ENCODE measurements around the gene KRTAP4-1.
"Not testable (repeated sequence)": the region's sequence is repeated elsewhere in the genome, so short reads cannot be mapped to it uniquely, and the experiment has no call there.

Gene KRTAP4-1

DNA sequence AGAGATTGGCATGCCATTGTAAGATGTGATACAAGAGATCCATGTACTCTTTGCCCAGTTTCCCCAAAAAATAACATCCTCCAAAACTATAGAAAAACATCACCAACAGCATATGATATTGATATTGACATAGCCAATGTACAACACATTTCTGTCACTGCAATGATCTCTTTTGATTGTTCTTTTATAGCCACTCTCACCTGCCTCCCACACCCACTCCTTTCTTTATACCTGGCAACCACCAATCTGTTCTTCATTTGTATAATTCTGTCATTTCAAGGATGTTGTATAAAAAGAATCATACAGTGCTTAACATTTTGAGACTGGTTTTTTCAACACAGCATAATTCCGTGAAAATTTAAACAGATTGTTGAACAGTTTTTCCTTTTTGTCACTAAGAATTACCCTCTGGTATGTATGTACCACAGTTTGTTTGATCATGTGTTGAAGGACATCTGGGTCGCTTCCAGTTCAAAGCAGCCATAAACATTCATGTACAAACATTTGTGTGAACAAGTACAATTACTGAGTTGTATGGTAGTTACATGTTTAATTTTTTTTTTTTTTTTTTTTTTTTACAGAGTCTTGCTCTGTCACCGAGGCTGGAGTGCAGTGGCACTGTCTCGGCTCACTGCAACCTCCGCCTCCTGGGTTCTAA lies 14.8 kb upstream of the KRTAP4-1 start:
- no peak for TF ChIP-seq POLR2AphosphoS5 (IDR thresholded peaks at IDR 0.05; ENCODE audit: low read depth, low read length)

DNA sequence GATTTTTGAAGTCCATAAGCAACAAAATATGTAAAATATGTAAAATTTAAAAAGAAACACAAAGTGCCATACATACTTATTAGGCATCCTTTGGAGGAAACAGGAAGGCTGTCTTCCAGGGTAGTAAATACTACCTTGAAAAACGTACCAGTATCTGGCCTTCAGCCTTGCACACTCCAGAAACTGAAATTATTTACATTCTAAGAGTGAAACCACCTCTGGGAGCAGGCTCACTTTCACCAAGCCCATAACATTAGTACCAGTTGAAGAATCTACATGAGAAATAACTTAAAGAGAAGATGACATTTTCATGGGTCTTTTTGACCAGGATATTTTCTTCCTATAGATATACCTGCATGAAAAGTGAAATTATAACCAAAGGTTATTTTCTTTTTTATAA lies 11.4 kb upstream of the KRTAP4-1 start:
- TF ChIP-seq POLR2AphosphoS5 (IDR thresholded peaks at IDR 0.05; ENCODE audit: low read depth, low read length): no peak
- TF ChIP-seq FOXP2 (optimal IDR thresholded peaks at IDR 0.05; ENCODE audit: borderline replicate concordance, extremely low read depth, extremely low read length, insufficient read depth): no peak

DNA sequence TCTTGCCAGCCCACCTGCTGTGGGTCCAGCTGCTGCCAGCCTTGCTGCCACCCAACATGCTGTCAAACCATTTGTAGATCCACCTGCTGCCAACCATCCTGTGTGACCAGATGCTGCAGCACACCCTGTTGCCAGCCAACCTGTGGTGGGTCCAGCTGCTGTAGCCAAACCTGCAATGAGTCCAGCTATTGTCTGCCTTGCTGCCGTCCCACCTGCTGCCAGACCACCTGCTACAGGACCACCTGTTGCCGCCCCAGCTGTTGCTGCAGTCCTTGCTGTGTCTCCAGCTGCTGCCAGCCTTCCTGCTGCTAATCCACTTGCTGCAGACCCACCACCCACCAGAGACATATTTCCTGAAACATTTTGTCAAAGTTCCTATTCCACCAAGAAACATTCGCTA lies 5.6 kb upstream of the KRTAP4-1 start:
- TF ChIP-seq SIN3A (IDR thresholded peaks at IDR 0.05; ENCODE audit: borderline replicate concordance, insufficient read depth, low read length): no peak

DNA sequence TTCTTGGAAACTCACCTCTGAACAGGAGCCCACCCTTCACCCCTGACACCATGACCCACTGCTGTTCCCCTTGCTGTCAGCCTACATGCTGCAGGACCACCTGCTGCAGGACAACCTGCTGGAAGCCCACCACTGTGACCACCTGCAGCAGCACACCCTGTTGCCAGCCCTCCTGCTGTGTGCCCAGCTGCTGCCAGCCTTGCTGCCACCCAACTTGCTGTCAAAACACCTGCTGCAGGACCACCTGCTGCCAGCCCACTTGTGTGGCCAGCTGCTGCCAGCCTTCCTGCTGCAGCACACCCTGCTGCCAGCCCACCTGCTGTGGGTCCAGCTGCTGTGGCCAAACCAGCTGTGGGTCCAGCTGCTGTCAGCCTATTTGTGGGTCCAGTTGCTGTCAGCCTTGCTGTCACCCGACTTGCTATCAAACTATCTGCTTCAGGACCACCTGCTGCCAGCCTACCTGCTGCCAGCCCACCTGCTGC lies 5.2 kb upstream of the KRTAP4-1 start, which contains the start of gene KRTAP9-1:
TSS of gene KRTAP9-1 (plus strand) at position 51 of the 482 bp plus-strand sequence. CDS start at position 51, 0 bp downstream.
- not testable (repeated sequence) for TF ChIP-seq TAF1 (IDR thresholded peaks at IDR 0.05; ENCODE audit: borderline replicate concordance, insufficient read depth, low read length); FOXP2 (optimal IDR thresholded peaks at IDR 0.05; ENCODE audit: borderline replicate concordance, extremely low read depth, extremely low read length, insufficient read depth); SIN3A (IDR thresholded peaks at IDR 0.05; ENCODE audit: borderline replicate concordance, insufficient read depth, low read length)

DNA sequence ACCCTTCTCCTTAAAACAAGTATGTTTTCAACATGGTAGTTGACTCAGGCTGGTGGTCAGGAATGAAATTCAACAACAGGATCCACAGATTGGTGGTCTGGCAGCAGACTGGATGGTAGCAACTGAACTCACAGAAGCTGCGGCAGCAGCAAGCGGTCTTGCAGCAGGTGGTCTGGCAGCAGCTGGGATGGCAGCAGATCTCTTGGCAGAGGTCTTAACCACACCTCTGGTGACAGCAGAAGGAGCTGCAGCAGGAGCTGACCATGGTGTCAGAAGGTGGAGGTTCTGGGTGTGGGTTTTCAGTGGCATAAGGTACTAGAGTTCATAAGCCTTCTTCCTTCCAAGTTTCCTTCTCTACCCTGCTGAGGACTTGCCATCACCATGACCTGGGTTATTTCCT lies 2.2 kb upstream of the KRTAP4-1 start:
- TF ChIP-seq, protein P1, sequence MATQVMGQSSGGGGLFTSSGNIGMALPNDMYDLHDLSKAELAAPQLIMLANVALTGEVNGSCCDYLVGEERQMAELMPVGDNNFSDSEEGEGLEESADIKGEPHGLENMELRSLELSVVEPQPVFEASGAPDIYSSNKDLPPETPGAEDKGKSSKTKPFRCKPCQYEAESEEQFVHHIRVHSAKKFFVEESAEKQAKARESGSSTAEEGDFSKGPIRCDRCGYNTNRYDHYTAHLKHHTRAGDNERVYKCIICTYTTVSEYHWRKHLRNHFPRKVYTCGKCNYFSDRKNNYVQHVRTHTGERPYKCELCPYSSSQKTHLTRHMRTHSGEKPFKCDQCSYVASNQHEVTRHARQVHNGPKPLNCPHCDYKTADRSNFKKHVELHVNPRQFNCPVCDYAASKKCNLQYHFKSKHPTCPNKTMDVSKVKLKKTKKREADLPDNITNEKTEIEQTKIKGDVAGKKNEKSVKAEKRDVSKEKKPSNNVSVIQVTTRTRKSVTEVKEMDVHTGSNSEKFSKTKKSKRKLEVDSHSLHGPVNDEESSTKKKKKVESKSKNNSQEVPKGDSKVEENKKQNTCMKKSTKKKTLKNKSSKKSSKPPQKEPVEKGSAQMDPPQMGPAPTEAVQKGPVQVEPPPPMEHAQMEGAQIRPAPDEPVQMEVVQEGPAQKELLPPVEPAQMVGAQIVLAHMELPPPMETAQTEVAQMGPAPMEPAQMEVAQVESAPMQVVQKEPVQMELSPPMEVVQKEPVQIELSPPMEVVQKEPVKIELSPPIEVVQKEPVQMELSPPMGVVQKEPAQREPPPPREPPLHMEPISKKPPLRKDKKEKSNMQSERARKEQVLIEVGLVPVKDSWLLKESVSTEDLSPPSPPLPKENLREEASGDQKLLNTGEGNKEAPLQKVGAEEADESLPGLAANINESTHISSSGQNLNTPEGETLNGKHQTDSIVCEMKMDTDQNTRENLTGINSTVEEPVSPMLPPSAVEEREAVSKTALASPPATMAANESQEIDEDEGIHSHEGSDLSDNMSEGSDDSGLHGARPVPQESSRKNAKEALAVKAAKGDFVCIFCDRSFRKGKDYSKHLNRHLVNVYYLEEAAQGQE (IDR thresholded peaks at IDR 0.05; ENCODE audit: insufficient read depth in 1 of 2, low read depth in 2 of 2, low read length in 2 of 2): 0 out of 4 replicates have a peak, but pooled peaks of 1 of the 2 experiments have one; percentile 51
- TF ChIP-seq SIN3A (IDR thresholded peaks at IDR 0.05; ENCODE audit: borderline replicate concordance, insufficient read depth, low read length): no peak

DNA sequence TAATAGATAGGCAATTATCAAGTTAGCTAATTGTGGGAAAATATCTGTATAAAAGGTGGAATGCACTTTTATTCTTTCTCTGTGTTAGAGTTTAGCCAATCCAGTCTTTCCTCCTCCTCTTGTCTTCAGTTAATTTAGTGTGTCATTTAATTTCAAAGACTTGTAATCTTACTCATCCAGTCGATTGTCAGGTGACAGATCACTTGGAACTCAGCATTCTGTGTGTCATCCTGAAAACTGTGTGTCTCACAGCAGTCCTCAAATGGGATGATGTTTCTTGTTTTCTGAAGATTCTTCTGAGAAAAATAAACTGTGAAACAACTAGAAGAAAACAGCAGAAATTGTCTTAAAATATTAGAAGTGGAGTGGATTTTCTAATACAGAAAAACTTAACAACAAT lies 290 bp upstream of the KRTAP4-1 start:
- no peak for TF ChIP-seq SIN3A (IDR thresholded peaks at IDR 0.05; ENCODE audit: borderline replicate concordance, insufficient read depth, low read length)
- TF ChIP-seq FOXP2 (optimal IDR thresholded peaks at IDR 0.05; ENCODE audit: borderline replicate concordance, extremely low read depth, extremely low read length, insufficient read depth): no peak
- TF ChIP-seq, protein P1 (IDR thresholded peaks at IDR 0.05; ENCODE audit: insufficient read depth in 1 of 2, low read depth in 2 of 2, low read length in 2 of 2): no peak
- no peak for TF ChIP-seq TAF1 (IDR thresholded peaks at IDR 0.05; ENCODE audit: borderline replicate concordance, insufficient read depth, low read length)
- no peak for TF ChIP-seq POLR2AphosphoS5 (IDR thresholded peaks at IDR 0.05; ENCODE audit: low read depth, low read length)

DNA sequence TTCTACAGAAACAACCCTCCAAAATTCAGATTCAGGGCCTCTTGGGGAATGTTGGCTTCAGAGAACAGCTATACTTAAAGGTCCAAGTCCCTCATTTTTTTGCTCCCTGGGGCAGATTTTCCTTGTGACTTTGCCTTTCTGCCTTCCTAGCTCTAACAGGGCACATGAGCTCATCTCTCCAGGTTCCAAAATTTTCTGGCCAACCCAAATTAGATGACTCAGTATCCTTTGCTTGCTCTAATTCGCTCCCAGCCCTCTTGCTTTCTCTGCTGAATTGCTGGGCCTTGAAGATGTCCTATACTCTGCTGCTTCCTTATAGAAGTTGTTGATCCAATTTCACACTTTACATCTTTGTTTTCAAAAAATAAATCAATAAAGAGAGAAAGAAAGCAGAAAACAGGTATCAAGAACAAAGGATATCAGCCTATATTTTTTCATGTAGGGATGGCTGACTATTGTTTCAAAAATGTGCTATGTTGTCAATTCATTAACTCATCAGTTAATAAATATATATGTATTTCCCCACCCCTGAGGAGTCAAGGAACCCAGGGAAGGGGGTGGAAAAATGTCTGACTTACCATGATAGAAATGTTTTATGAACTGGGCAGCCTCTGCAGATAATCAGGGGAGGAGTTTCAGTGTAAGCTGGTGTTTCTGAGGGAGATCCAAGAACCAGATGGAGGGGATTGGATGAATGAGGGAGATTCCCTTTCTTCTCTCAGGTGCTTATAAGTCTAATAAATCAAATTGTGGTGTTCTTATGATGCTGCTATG lies 5.7 kb downstream of the KRTAP4-1 start:
- TF ChIP-seq TAF1 (IDR thresholded peaks at IDR 0.05; ENCODE audit: borderline replicate concordance, insufficient read depth, low read length): no peak
- TF ChIP-seq SIN3A (IDR thresholded peaks at IDR 0.05; ENCODE audit: borderline replicate concordance, insufficient read depth, low read length): no peak
- no peak for TF ChIP-seq FOXP2 (optimal IDR thresholded peaks at IDR 0.05; ENCODE audit: borderline replicate concordance, extremely low read depth, extremely low read length, insufficient read depth)
- no peak for TF ChIP-seq POLR2AphosphoS5 (IDR thresholded peaks at IDR 0.05; ENCODE audit: low read depth, low read length)
- TF ChIP-seq, protein P1 (IDR thresholded peaks at IDR 0.05; ENCODE audit: insufficient read depth in 1 of 2, low read depth in 2 of 2, low read length in 2 of 2): no peak

All from PFSK-1 (cell line).